HL-60/S4 treated with phorbol 12-myristate 13-acetate at 8.2 ng/mL for 4 days and 3 days (cell line): ENCODE results near the gene LIME1.

Source experiments
- in situ Hi-C: fragments of 300-500 bp; cut with MboI; formaldehyde crosslinking; loops from 2 replicates; pipeline ENCODE4 v1.15.0; 2022; ENCODE audit warnings: low sequenced_read_pairs

LIME1 gene

GRCh38 chr20:63748934-63749270 is 12.4 kb downstream of the LIME1 start:
- in situ Hi-C loops, result no loop called here

DNA sequence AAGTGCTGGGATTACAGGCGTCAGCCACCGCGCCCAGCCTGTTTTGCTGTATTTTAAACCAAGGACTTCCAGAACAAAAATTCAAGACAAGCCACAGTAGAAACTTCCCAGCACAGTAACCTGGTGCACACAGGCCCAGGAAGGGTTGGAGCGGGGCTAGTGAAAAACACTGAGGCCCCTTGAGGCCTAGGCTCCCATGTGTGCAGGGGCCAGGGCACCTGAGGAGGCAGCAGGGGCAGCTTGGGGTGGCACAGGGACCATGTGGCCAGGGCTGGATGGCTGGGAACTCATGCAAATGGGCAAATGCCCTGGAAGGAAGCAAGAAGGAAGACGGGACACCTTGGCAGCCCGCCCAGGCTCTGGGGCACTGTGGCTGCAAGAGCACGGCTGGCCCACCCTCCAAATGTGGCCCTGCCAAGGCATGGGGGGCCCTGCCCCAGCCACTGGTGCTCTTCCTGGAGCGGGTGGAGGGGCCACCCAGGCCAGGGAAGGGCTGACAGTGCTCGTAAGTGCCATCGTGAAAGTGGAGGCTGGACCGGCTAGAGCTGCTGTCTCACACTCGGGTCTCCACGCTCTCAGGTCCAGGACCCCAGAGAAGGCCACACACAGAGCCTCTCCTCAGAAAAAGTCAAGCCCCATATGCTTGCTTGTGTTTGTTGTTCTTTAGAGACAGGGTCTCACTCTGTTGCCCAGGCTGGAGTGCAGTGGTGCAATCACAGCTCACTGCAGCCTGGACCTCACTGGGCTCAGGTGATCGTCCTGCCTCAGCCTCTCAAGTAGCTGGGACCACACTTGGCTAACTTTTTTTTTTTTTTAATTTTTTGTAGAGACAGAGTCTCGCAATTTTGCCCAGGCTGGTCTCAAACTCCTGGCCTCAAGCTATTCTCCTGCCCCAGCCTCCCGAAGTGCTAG is 13.4 kb downstream of the LIME1 start:
- in situ Hi-C loops, result no loop called here

- in situ Hi-C loops, result no loop called here
Measured at GRCh38 chr20:63750807-63751470, 14.5 kb downstream of the LIME1 start.

- in situ Hi-C loops, result no loop called here
Measured at GRCh38 chr20:63751471-63752271, 15.2 kb downstream of the LIME1 start.

DNA sequence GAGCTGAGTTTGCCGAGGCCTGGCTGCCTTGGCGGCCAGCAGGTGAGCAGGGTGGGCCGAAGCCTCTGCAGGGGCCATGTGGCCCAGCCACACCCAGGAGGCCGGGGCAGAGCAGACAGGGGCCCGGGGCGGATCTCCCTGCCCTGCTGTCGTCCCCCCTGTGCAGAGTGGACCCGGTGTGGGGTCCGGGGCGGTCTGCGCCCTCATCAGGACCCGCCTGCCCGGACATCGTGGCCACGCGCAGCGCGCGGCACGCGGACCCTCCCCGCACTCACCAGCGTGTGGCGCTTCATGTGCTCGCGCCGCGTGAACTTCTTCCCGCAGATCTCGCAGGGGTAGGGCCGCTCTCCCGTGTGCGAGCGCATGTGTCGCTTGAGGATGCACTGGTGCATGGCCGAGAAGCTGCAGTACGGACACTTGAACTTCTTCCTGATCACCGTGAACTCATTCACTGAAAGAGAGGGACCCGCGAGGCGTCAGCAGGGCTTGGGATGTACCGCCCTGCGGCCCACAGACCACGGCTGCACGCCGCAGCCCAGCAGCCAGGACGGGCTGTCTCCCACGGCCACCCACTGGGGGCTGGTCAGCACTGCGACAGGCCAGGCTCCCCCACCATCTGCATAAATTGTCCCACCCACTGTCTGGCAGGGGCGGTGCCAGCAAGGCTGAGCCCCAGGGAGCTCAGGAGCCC is 16.1 kb downstream of the LIME1 start:
- in situ Hi-C loops, result no loop called here

- in situ Hi-C loops, result no loop called here
Measured at GRCh38 chr20:63753381-63753780, 16.9 kb downstream of the LIME1 start.

DNA sequence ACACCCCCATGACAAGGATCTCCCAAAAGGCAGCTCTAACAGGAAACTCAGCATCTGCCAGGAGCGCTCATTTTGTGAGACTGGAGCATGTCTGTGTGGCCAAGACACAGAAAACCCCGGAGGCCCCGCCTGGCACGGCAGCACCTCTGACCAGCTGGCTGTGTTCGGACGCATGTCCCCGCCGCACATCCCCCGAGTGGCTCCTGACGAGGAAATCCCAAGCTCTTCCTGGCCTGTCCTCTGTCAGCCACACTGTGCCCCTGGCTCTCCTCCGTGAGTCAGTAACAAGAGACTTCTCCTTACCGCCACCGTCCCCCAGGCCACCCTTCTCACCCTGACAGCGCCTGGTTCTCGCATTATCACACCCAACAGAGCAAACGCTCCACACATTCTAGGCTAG is 17.5 kb downstream of the LIME1 start:
- in situ Hi-C loops, result no loop called here

GRCh38 chr20:63755933-63756647 is 19.6 kb downstream of the LIME1 start:
- in situ Hi-C loops, result no loop called here

GRCh38 chr20:63756648-63756991 is 20.2 kb downstream of the LIME1 start:
- in situ Hi-C loops, result no loop called here

DNA sequence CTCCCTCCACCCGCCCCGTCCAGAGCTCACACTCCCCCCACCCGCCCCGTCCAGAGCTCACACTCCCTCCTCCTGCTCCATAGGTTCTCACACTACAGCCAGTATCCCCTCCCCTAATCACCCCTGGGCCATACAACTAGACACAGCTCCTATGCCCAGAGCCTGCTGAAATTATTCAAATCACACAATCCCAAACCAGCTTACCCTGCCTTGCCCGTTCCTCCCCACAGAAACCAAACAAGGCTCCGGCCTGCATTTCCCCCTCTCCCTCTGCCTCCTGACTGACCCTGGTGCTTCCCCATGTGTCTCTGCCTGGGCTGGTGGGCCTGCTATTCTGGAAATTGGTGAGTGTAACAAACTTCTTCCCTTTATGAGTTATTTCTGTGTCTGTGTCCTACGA is 21.7 kb downstream of the LIME1 start:
- in situ Hi-C loops, result no loop called here

- in situ Hi-C loops, result no loop called here
Measured at GRCh38 chr20:63759377-63759901, 23.0 kb downstream of the LIME1 start.

DNA sequence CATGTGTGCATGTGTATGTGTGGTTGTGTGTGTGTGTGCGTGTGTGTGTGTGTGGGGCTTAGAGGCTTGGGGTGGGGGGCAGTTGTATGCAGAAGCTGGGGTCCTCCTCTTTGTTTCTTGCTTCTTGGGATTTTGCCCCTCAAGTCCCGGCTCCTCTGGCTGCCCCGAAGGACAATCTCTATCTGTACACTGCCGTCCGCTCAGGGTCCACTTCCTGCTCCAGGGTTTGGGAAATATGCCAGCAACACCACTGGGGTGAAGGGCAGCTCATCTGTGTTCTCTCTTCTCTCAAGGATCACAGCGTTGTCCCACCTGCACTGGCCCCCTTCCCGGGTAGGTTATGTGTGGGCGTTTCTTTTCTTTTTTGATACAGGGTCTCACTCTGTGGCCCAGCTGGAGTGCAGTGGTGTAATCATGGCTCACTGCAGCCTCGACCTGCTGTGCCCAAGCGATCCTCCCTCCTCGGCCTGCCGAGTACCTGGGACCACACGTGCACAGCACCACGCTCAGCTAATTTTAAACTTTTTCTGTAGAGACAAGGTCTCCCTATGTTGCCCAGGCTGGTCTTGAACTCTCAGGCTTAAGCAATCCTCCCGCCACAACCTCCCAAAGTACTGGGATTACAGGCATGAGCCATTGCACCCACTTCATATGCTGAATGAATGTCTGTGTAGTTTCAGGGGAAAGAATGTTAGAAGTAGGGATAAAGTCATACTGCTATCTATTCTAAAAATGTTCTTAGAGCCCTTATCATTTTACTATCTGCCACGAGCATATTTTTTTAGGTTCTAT is 28.8 kb downstream of the LIME1 start:
- in situ Hi-C loops, result no loop called here

DNA sequence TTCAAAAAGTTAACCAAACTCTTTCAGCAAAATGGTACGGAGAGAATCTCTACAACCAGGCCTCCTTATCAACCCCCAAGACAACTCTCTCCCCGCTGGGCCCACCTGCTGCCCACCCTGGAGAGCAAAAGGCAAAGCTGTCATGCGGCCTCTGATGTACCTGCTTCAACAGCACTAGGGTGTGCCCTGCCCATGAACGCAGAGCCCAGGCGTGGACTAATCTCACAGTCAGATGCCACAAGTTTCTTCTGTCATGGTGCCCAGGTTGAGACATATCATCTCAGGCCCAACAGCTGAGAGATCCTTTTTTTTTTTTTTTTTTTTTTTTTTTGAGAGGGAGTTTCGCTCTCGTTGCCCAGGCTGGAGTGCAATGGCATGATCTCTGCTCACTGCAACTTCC is 29.4 kb downstream of the LIME1 start:
- in situ Hi-C loops, result no loop called here

DNA sequence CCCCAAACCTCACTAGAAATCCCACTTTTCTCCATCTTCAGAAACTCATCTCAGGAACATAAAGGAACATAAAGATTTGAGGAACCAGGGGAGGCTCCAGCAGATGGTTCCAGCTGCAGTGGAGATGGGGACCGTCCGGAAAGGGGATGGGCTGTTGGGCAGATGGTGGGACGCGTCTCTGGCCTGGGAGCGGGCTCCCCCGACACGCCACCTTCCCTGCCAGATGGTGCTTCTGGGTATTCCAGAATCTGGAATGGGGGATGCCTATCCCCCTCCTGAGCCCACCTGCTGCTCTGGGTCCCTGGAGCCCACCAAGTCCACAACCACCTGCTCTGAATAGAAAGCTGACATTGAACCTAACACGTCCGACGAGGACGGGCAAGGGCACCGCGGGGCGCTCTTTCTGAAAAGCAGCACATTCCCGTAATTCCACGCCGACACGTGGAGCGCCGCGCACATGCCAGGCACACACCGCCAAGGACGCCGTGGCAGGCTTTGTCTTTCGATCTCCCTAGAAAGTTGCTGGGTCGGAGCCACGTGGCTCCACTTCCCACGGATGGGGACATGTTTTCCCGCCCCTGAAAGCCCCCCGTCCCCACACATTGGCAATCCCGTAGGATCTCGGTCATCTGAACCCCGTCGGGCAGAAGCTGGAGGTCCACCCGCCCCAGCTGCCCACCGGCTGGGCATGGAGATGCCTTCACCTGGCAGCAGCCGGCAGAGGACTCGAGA is 30.4 kb downstream of the LIME1 start:
- in situ Hi-C loops, result no loop called here

DNA sequence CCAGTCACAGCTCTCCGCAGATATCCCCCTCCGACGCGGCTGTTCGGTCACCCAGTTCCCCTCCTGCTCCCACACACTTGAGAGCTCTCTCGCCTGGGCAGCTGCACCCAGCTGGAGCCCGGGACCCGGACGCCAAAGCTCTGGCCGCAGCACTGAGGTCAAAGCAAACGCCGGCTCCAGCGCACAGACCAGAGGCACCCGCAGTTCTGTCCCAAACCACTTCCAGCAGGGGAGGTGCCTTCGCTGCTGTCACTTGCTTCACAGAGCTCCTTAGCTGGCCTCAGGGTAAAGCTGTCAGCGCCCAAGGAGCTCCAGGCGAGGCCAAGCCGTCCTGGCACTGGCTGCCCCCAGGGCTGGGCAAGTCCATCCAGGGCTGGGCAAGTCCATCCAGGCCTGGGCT is 31.0 kb downstream of the LIME1 start:
- in situ Hi-C loops, result no loop called here

GRCh38 chr20:63767886-63768285 is 31.4 kb downstream of the LIME1 start:
- in situ Hi-C loops, result no loop called here

GRCh38 chr20:63768591-63769515 is 32.4 kb downstream of the LIME1 start:
- in situ Hi-C loops, result no loop called here
